Activated CD4-positive, alpha-beta T cell treated with anti-CD3 and anti-CD28 coated beads for 36 hours (primary cell): ENCODE results near the gene ZRANB3. TPM values are rescaled to one million over a fixed set of nuclear protein-coding genes. Genes with fewer than 3 reads are reported as not detected.

Experiments used
- ATAC-seq: fragments of 200-7000 bp; cut with Tn5 transposase; one replicate; pipeline ENCODE4 v1.10.0; 2021; ENCODE audit warnings: mild to moderate bottlenecking, moderate library complexity
- CTCF ChIA-PET: fragments of 350-600 bp; sonication (Branson Sonifier 250); formaldehyde crosslinking; loops from one replicate; lab custom pipeline; 2021; ENCODE audit warnings: antibody characterized with exemption; lab: Charles Lee
- POLR2A ChIA-PET: fragments of 350-600 bp; sonication (Branson Sonifier 250); formaldehyde crosslinking; loops from one replicate; lab custom pipeline; 2021; ENCODE audit warnings: antibody characterized with exemption, inconsistent platforms; lab: Charles Lee
- DNase-seq: peaks from one replicate; pipeline ENCODE4 v3.0.0-alpha.2; 2020
- H3K27ac Mint-ChIP-seq: one replicate; pipeline ENCODE4 v1.8.0; 2021; ENCODE audit warnings: mixed read lengths
- H3K27me3 Mint-ChIP-seq: one replicate; pipeline ENCODE4 v1.8.0; 2021; ENCODE audit warnings: mixed read lengths
- H3K36me3 Mint-ChIP-seq: one replicate; pipeline ENCODE4 v1.8.0; 2021; ENCODE audit warnings: low read depth, mixed read lengths
- H3K4me1 Mint-ChIP-seq: one replicate; pipeline ENCODE4 v1.8.0; 2021; ENCODE audit warnings: mixed read lengths
- H3K4me3 Mint-ChIP-seq: one replicate; pipeline ENCODE4 v1.8.0; 2021; ENCODE audit warnings: mild to moderate bottlenecking, moderate library complexity, mixed read lengths
- H3K9me3 Mint-ChIP-seq: one replicate; pipeline ENCODE4 v1.8.0; 2021; ENCODE audit warnings: low read depth, mixed read lengths
- intact Hi-C, 2 experiments: fragments of 100-400 bp; cut with DNase I in 1 of 2; cut with micrococcal nuclease in 1 of 2; formaldehyde crosslinking; loops; one replicate each; pipeline versions ENCODE4 v1.14.2 to v1.15.1; 2022 to 2024; cut with DNase I, micrococcal nuclease
- total RNA-seq, 2 experiments: library from RNA; stranded (reverse); gene quantifications; one replicate each; pipeline ENCODE4 v1.2.3, GENCODE V29; 2021

The ZRANB3 gene
- total RNA-seq, 2 experiments from 2014 or later: 15.1 to 16.5 TPM

DNA sequence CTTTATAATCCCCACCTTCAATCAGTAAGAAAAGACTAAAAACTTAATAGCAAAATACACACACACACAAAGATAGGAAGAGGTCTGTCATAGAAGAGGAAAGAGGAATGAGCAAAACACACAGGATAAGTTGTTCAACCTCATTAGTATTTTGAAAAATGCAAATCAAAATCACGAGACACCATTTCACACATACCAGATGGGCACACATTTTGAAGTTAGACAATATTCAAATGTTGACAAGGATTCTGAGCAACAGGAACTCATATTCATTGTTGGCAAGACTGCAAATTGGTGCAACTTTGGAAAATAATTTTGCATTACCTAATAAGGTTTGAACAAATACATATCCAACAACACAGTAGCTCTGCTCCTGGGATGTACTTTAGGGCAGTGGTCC, 351.3 kb downstream of the ZRANB3 start:
- Mint-ChIP-seq H3K9me3 (peaks cover 8% of the 10 kb centered on the region), H3K4me1 (no peaks in the 10 kb centered on the region), H3K4me3 (no peak overlapping the region), H3K27me3 (no peaks in the 10 kb centered on the region), H3K27ac (no peak overlapping the region), H3K36me3 (peaks cover 25% of the 10 kb centered on the region)
- ChIA-PET CTCF (interaction anchor here (0.7 kb wide), 1 partner anchor 149 kb away, joined by 3 read pairs; no protein-coding TSS in a partner anchor), POLR2A (no interaction called here)
- intact Hi-C loops: no loop called here
- no peak for ATAC-seq
- DNase-seq: no peak

DNA sequence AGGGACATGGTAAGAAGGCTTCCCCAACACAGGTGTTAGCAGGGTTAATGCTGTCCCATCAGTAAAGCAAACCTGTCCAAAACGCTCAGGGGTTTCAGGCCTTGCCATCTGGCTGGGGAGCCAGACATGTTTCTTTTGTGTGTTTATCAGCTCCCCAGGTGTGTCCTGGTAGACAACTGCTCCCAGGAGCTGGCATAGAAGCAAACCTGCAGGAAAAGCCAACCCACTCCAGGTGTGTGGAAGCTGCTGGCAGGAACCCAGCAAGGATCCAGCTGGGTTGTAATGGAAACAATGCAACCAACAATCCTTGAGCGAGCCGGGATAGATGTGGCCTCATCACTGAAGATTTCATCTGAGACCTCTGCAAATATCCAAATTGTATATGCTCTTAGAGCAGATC, 355.8 kb downstream of the ZRANB3 start:
- ChIA-PET CTCF (no interaction called here), POLR2A (no interaction called here)
- no peak overlapping the region for H3K27ac Mint-ChIP-seq
- no peak overlapping the region for H3K4me3 Mint-ChIP-seq
- intact Hi-C loops: no loop called here
- H3K4me1 Mint-ChIP-seq: peaks cover under 1% of the 10 kb centered on the region
- ATAC-seq (no peak), DNase-seq (no peak)
- no peaks in the 10 kb centered on the region for H3K27me3 Mint-ChIP-seq
- peaks cover 51% of the 10 kb centered on the region for H3K36me3 Mint-ChIP-seq
- peaks cover 8% of the 10 kb centered on the region for H3K9me3 Mint-ChIP-seq

DNA sequence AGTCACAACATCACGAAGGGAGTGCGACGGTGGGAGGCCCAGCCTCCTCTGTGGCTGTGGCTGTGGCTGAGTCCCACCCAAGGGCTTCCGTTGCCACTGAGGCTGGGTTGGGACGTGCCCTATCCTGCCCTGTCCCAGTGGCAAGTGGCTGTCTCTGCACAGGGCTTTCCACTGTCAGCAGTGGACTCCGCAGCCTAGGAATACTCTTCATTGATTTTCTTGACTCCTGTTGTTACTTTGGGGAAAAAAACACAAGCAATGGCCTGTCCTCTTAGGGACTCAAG, 356.3 kb downstream of the ZRANB3 start:
- ChIA-PET POLR2A (no interaction called here), CTCF (no interaction called here)
- Mint-ChIP-seq H3K27ac (no peak overlapping the region), H3K36me3 (peaks cover 51% of the 10 kb centered on the region), H3K4me3 (no peak overlapping the region), H3K9me3 (peaks cover 8% of the 10 kb centered on the region), H3K4me1 (peaks cover 4% of the 10 kb centered on the region), H3K27me3 (no peaks in the 10 kb centered on the region)
- no peak for DNase-seq
- intact Hi-C loops: loop anchor here in 1 of 2 experiments (5.0 kb wide), 1 partner anchor 172 kb away; no protein-coding TSS in a partner anchor
- no peak for ATAC-seq

DNA sequence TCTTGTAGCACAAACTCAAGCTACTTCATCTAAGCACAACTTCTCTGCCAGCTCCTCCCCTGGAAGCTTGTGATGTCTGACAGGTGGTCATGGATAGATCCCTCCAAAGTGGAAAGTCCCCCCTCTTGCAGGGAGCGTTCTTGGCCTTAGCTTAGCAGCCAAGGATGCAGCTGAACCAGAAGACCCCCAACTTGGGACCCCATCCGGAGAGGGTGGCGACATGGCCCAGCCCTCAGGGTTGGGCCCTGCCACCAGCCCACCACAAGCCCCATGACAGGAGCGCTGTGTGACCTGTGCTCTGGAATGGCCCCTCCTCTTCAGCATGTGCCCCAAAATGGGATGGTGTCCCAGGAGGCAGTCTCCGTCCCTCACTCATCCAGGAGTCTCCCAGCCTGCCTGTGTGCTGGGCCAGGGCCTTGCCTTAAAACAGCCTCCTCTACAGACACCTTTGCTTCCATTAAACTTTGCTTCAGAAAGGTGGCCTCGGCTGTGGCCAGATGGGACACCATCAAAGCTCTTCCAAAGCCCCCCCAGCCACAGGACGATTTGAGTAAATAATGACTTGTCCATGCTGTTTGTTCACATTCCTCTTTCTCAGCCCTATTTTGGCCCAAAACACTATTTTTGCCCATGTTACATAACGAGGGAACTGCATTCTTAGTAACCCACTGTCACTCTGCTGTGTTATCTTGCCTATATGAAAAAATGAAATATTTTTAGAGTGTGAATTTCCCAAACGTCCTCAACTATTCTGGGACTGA, 356.8 kb downstream of the ZRANB3 start:
- Mint-ChIP-seq H3K27ac (no peak overlapping the region), H3K36me3 (peaks cover 56% of the 10 kb centered on the region), H3K9me3 (peaks cover 8% of the 10 kb centered on the region), H3K4me1 (peaks cover 4% of the 10 kb centered on the region), H3K27me3 (no peaks in the 10 kb centered on the region), H3K4me3 (no peak overlapping the region)
- intact Hi-C loops: loop anchor here in 1 of 2 experiments (5.0 kb wide), 1 partner anchor 172 kb away; no protein-coding TSS in a partner anchor
- DNase-seq (no peak), ATAC-seq (no peak)
- ChIA-PET POLR2A (no interaction called here), CTCF (interaction anchor here (0.7 kb wide), 1 partner anchor 170 kb away, joined by 3 read pairs; no protein-coding TSS in a partner anchor)

DNA sequence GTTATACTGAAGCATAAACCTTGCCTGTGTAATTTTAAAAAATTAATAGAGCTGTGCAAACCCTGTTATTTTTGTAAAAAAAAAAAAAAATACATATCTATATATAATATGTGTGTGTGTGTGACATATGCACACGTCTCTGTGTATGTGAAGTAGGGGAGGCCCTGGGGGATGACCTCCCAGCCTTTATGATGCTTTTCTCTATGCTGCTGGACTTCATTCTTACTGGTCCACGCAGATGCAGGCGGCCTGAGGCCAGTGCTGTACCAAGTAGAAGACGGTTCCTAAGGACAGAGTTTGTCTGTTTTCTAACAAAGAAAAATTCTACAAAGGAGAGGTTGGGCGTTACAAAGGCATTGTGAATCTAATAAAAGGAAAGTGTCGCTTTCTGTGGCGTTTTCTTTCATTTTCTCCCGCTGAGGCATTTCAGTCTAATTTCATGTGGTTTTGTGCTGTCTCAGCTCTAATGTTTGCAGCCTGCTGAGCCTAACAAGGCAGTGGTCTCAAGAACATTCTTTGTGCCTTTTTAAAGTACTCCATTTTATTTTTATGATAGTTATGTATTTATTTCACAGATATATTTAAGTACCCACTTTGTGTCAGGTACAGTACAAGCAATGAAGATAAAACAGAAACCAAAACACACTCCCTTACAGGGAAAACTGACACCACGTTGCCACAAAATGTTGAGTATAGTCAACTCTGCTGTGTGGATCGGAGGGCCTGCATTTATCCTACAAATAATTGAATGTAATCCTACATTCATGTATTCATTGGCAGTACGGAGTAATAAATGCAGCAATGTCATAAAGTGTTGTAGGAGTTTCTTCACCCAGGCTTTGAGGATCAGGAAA, 360.9 kb downstream of the ZRANB3 start:
- Mint-ChIP-seq H3K27ac (peak overlapping the region; percentile 21), H3K9me3 (no peaks in the 10 kb centered on the region), H3K4me1 (peaks cover 4% of the 10 kb centered on the region), H3K36me3 (peaks cover 51% of the 10 kb centered on the region), H3K27me3 (no peaks in the 10 kb centered on the region), H3K4me3 (no peak overlapping the region)
- intact Hi-C loops: loop anchor here in 1 of 2 experiments (5.0 kb wide), 1 partner anchor 168 kb away; no protein-coding TSS in a partner anchor
- ATAC-seq (peak; percentile 53), DNase-seq (no peak)
- POLR2A ChIA-PET: no interaction called here
- CTCF ChIA-PET: interaction anchor here (0.7 to 1.2 kb wide), 2 partner anchors 62 to 69 kb away, joined by 3 read pairs; no protein-coding TSS in a partner anchor

DNA sequence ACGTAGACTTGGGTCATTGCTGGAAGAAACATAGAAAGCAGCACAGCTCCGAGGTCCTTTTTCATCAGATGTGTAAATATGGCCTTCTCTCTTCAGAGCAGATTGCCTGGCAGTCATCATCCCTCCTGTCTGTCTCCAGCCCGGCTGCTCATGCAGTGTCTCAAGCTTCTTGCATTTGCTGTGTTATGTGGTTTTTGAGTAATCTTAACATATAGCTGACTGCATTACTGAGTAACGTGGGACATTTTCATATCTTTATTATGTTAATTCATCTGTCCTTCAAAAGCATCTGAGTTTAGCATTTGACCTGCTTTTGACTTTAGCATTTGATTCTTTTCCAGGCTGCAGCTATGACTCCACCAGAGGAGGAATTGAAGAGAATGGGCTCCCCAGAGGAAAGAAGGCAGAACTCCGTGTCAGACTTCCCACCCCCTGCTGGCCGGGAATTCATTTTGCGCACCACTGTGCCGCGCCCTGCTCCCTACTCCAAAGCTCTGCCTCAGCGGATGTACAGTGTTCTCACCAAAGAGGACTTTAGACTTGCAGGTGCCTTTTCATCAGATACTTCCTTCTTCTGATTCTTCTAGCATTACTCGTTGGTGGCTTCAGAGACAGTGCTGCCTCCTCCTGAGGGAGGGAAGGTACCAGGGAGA, 362.7 kb downstream of the ZRANB3 start:
- H3K4me1 Mint-ChIP-seq: peaks cover 4% of the 10 kb centered on the region
- intact Hi-C loops: no loop called here
- ChIA-PET CTCF (interaction anchor here (0.6 to 1.2 kb wide), 4 partner anchors 64 to 511 kb away, joined by 3 read pairs; no protein-coding TSS in a partner anchor), POLR2A (no interaction called here)
- H3K4me3 Mint-ChIP-seq: no peak overlapping the region
- ATAC-seq (no peak), DNase-seq (no peak)
- H3K36me3 Mint-ChIP-seq: peaks cover 44% of the 10 kb centered on the region
- no peak overlapping the region for H3K27ac Mint-ChIP-seq
- no peaks in the 10 kb centered on the region for H3K27me3 Mint-ChIP-seq
- no peaks in the 10 kb centered on the region for H3K9me3 Mint-ChIP-seq

DNA sequence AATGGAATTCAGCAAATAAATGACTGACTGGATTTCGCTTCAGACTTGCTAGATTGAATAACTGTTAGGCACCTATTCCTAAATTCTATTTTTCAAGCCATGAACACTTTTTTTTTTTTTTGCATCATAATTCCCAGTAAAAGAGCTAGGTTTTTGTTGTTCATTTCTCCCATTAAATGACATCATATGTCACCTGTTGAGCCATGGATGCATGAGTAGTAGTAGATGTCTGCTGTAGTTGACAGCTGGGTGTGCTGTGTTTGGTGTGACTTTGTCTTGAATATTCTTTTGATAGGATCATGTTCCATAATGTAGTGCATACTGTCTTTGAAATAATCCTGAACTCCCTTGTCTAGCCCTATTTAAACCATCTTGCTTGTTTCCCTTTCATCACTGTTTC, 363.7 kb downstream of the ZRANB3 start:
- Mint-ChIP-seq H3K9me3 (no peaks in the 10 kb centered on the region), H3K4me1 (peaks cover 11% of the 10 kb centered on the region), H3K36me3 (peaks cover 46% of the 10 kb centered on the region), H3K27me3 (no peaks in the 10 kb centered on the region), H3K4me3 (no peak overlapping the region), H3K27ac (no peak overlapping the region)
- ChIA-PET CTCF (interaction anchor here (0.6 to 1.2 kb wide), 3 partner anchors 13 to 631 kb away, joined by 3 to 5 read pairs (median 4); no protein-coding TSS in a partner anchor), POLR2A (no interaction called here)
- DNase-seq (no peak), ATAC-seq (no peak)
- intact Hi-C loops: no loop called here

DNA sequence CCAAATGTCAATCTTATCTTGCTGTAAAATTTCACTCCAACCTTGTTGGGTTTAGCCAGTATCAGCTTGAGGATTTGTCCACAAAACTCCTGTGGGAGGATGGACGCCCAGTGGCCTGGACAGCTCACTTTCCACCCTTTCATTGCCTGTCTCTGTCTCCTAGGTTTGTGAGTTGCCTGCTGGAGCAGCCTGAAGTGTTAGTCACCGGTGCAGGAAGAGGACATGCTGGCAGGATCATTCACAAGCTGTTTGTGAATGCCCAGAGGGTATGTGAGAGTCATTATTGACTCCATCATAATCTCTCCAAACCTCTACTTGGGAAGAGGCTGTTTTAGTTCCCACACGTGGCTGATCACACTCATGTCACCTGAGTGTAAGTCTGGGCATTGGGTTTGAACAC, 366.6 kb downstream of the ZRANB3 start:
- peaks cover 41% of the 10 kb centered on the region for H3K36me3 Mint-ChIP-seq
- peaks cover 9% of the 10 kb centered on the region for H3K4me1 Mint-ChIP-seq
- no peaks in the 10 kb centered on the region for H3K9me3 Mint-ChIP-seq
- H3K4me3 Mint-ChIP-seq: no peak overlapping the region
- no peaks in the 10 kb centered on the region for H3K27me3 Mint-ChIP-seq
- H3K27ac Mint-ChIP-seq: no peak overlapping the region
- intact Hi-C loops: no loop called here
- ChIA-PET CTCF (no interaction called here), POLR2A (no interaction called here)
- no peak for DNase-seq
- no peak for ATAC-seq

DNA sequence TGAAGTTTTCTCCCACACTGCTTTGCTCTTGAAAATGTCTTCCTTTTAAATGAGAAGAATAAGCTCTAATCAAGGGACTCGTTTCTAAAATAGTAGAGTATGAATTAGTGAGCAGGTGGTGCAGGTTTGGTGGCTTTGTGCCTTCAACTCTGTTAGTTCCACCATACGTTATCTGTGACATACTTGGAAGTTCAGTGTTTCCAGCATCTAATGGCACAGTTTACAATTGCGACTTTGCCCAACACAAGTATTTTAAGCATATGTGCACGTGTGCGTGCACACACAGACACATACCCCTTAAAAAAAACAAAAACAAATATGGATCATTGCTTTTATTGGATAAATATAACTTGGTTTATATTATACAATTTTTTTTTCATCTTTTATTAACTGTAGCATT, 367.1 kb downstream of the ZRANB3 start:
- no peak for DNase-seq
- no peak overlapping the region for H3K27ac Mint-ChIP-seq
- H3K4me1 Mint-ChIP-seq: peaks cover 9% of the 10 kb centered on the region
- H3K4me3 Mint-ChIP-seq: no peak overlapping the region
- ChIA-PET CTCF (interaction anchor here (0.6 to 1.4 kb wide), 2 partner anchors 150 to 159 kb away, joined by 4 to 6 read pairs; no protein-coding TSS in a partner anchor), POLR2A (no interaction called here)
- H3K36me3 Mint-ChIP-seq: peaks cover 39% of the 10 kb centered on the region
- intact Hi-C loops: no loop called here
- no peaks in the 10 kb centered on the region for H3K27me3 Mint-ChIP-seq
- H3K9me3 Mint-ChIP-seq: no peaks in the 10 kb centered on the region
- ATAC-seq: no peak

DNA sequence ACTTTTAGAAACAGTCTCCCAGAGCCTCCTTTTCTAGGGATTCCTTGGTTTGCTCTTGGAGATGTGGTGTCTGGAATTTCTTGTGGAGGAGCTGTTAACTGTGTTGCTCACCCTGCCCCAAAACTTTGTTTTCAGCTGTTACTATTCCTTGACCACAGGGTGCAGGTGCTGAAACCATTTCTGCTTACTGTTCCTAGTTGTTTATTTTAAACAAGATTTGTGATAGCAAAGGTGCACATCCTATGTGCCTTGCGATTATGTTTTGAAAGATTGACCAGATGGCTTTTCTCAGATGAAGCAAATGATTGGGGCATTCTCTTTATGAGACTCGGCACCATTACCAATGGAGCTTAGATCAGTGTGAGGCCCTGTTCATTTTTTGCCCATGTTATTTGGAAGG, 367.7 kb downstream of the ZRANB3 start:
- ChIA-PET POLR2A (no interaction called here), CTCF (interaction anchor here (0.6 to 1.4 kb wide), 3 partner anchors 10 to 159 kb away, joined by 3 to 6 read pairs (median 4); no protein-coding TSS in a partner anchor)
- H3K4me1 Mint-ChIP-seq: peaks cover 9% of the 10 kb centered on the region
- no peaks in the 10 kb centered on the region for H3K9me3 Mint-ChIP-seq
- ATAC-seq (no peak), DNase-seq (no peak)
- peaks cover 38% of the 10 kb centered on the region for H3K36me3 Mint-ChIP-seq
- intact Hi-C loops: no loop called here
- no peak overlapping the region for H3K4me3 Mint-ChIP-seq
- H3K27me3 Mint-ChIP-seq: no peaks in the 10 kb centered on the region
- H3K27ac Mint-ChIP-seq: peak overlapping the region; percentile 42

DNA sequence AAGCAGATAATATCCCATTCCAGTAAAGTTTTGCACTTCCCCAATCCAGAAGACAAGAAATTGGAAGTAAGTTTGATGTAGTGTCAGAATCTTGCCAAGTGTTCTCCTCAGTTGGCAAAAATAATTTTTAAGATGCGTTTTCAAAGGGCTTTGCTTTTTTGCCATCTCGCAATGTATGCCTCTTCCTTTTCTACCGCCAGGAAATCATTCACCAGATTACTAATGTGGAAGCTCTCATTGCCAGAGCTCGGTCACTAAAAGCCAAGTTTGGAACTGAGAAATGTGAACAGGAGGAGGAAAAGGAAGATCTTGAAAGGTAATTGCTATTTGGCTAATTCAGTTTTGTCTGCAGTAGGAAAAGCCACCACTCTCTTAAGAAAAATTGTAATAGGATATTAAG, 368.2 kb downstream of the ZRANB3 start:
- H3K4me3 Mint-ChIP-seq: no peak overlapping the region
- peaks cover 9% of the 10 kb centered on the region for H3K4me1 Mint-ChIP-seq
- CTCF ChIA-PET: interaction anchor here (0.9 to 1.4 kb wide), 2 partner anchors 10 to 158 kb away, joined by 3 to 6 read pairs; no protein-coding TSS in a partner anchor
- H3K27ac Mint-ChIP-seq: no peak overlapping the region
- no peaks in the 10 kb centered on the region for H3K27me3 Mint-ChIP-seq
- no peaks in the 10 kb centered on the region for H3K9me3 Mint-ChIP-seq
- no peak for DNase-seq
- peaks cover 39% of the 10 kb centered on the region for H3K36me3 Mint-ChIP-seq
- POLR2A ChIA-PET: no interaction called here
- intact Hi-C loops: no loop called here
- no peak for ATAC-seq
